ENCODE results near the gene ZNF787.

GRCh38 chr19:56119582-56119978, 1.5 kb downstream of the ZNF787 start:
- TF ChIP-seq CTCF (conservative IDR thresholded peaks at IDR 0.05; ENCODE audit: low read depth, low read length) (no peak), EZH2 (IDR thresholded peaks at IDR 0.05; ENCODE audit: low read length, unreplicated experiment) (no peak)

Measured in PC-3 (cell line).